BE2C (cell line): ENCODE results near the gene FKBP4.

Source experiments
- DNase-seq: peaks from one replicate; pipeline ENCODE4 v3.0.0-alpha.2; 2020
- H3K27me3 ChIP-seq: fragments of 250-450 bp; sonication (Bioruptor Pico); 2 replicates; pipeline ENCODE4 v1.5.1; 2020; ENCODE audit warnings: mild to moderate bottlenecking
- H3K36me3 ChIP-seq: fragments of 250-450 bp; sonication (Bioruptor Pico); 2 replicates; pipeline ENCODE4 v1.5.1; 2020; ENCODE audit warnings: mild to moderate bottlenecking
- H3K4me1 ChIP-seq: fragments of 250-450 bp; sonication (Bioruptor Pico); 2 replicates; pipeline ENCODE4 v1.5.1; 2020
- H3K4me3 ChIP-seq: 2 replicates; pipeline ENCODE4 v1.5.1; 2011; ENCODE audit warnings: low read depth, low read length
- H3K9me3 ChIP-seq: fragments of 250-450 bp; sonication (Bioruptor Pico); 2 replicates; pipeline ENCODE4 v1.5.1; 2020
- CTCF ChIP-seq: IDR thresholded peaks from 2 replicates; pipeline ENCODE4 v1.5.1; 2012; ENCODE audit warnings: mild to moderate bottlenecking, low read depth, low read length

The FKBP4 gene

GRCh38 chr12:2813214-2814185 lies 18.7 kb downstream of the FKBP4 start:
- H3K36me3 ChIP-seq, result peaks cover 31% of the 10 kb centered on the region
- DNase-seq, result peak; percentile 78
- peak; percentile 82 for TF ChIP-seq CTCF
- no peaks in the 10 kb centered on the region for H3K9me3 ChIP-seq
- H3K4me3 ChIP-seq, result peak overlapping the region; percentile 86
- no peaks in the 10 kb centered on the region for H3K27me3 ChIP-seq
- no peaks in the 10 kb centered on the region for H3K4me1 ChIP-seq

GRCh38 chr12:2819810-2820209 lies 25.0 kb downstream of the FKBP4 start:
- H3K4me3 ChIP-seq, result no peak overlapping the region
- DNase-seq, result no peak
- H3K4me1 ChIP-seq, result no peaks in the 10 kb centered on the region
- TF ChIP-seq CTCF, result no peak
- H3K27me3 ChIP-seq, result no peaks in the 10 kb centered on the region
- H3K36me3 ChIP-seq, result peaks cover 76% of the 10 kb centered on the region
- no peaks in the 10 kb centered on the region for H3K9me3 ChIP-seq

GRCh38 chr12:2820432-2820831 lies 25.7 kb downstream of the FKBP4 start:
- H3K9me3 ChIP-seq, result no peaks in the 10 kb centered on the region
- TF ChIP-seq CTCF, result no peak
- peaks cover 79% of the 10 kb centered on the region for H3K36me3 ChIP-seq
- H3K4me1 ChIP-seq, result no peaks in the 10 kb centered on the region
- H3K27me3 ChIP-seq, result no peaks in the 10 kb centered on the region
- DNase-seq, result no peak
- no peak overlapping the region for H3K4me3 ChIP-seq

- no peaks in the 10 kb centered on the region for H3K27me3 ChIP-seq
- H3K4me3 ChIP-seq, result no peak overlapping the region
- peaks cover 85% of the 10 kb centered on the region for H3K36me3 ChIP-seq
- H3K9me3 ChIP-seq, result no peaks in the 10 kb centered on the region
- no peak for TF ChIP-seq CTCF
- no peak for DNase-seq
- no peaks in the 10 kb centered on the region for H3K4me1 ChIP-seq
These were observed 28.7 kb downstream of the FKBP4 start for GRCh38 chr12:2823483-2823882.

GRCh38 chr12:2824541-2824940 lies 29.8 kb downstream of the FKBP4 start:
- Histone ChIP-seq H3K4me3 (no peak overlapping the region), H3K9me3 (no peaks in the 10 kb centered on the region), H3K27me3 (no peaks in the 10 kb centered on the region), H3K36me3 (peaks cover 82% of the 10 kb centered on the region), H3K4me1 (no peaks in the 10 kb centered on the region)
- TF ChIP-seq CTCF, result no peak
- no peak for DNase-seq

- Histone ChIP-seq H3K4me1 (no peaks in the 10 kb centered on the region), H3K36me3 (peaks cover 76% of the 10 kb centered on the region), H3K4me3 (no peak overlapping the region), H3K9me3 (no peaks in the 10 kb centered on the region), H3K27me3 (no peaks in the 10 kb centered on the region)
- DNase-seq, result no peak
- TF ChIP-seq CTCF, result no peak
These were observed 30.4 kb downstream of the FKBP4 start for GRCh38 chr12:2825132-2825531.
